K562 (cell line): ENCODE results near the gene IGF2BP3. TPM values are rescaled to one million over a fixed set of nuclear protein-coding genes. Genes with fewer than 3 reads are reported as not detected.

ENCODE experiments used
- ARID1B ChIP-seq: fragments of 450-650 bp; IDR thresholded peaks from 2 replicates; pipeline ENCODE4 v1.6.1; 2016; ENCODE audit warnings: antibody characterized with exemption, mild to moderate bottlenecking, inconsistent platforms
- CCNT2 ChIP-seq: IDR thresholded peaks from 2 replicates; pipeline ENCODE4 v1.6.1; 2011; ENCODE audit warnings: borderline replicate concordance, low read depth, mild to moderate bottlenecking, moderate library complexity, mixed read lengths, low read length; ENCODE audit not compliant: insufficient read length; ENCODE audit errors: extremely low read depth
- CHD1 ChIP-seq: fragments of 200-600 bp; sonication (generic); IDR thresholded peaks from one replicate; pipeline ENCODE4 v1.6.1; 2012; ENCODE audit warnings: mild to moderate bottlenecking, moderate library complexity, low read length, inconsistent platforms
- ETS2 ChIP-seq: IDR thresholded peaks from 2 replicates; pipeline ENCODE4 v1.6.1; 2016; ENCODE audit warnings: borderline replicate concordance, missing genetic modification characterization, mild to moderate bottlenecking, moderate library complexity, missing compliant biosample characterization; ENCODE audit not compliant: poor library complexity, severe bottlenecking
- FUS ChIP-seq: fragments of 200-400 bp; formaldehyde crosslinking; optimal IDR thresholded peaks from 2 replicates; pipeline ENCODE3; 2017; ENCODE audit warnings: low read depth, low read length
- NONO ChIP-seq, 2 experiments: fragments of 200-400 bp in 1 of 2; fragments of 450-650 bp in 1 of 2; formaldehyde crosslinking in 1 of 2; IDR thresholded peaks; 2 replicates each; pipeline ENCODE4 v1.6.1; 2017; ENCODE audit warnings: low read depth in 2 of 2, mild to moderate bottlenecking in 2 of 2, moderate library complexity in 2 of 2, low read length in 1 of 2
- PHF21A ChIP-seq: fragments of 450-650 bp; IDR thresholded peaks from 2 replicates; pipeline ENCODE4 v1.6.1; 2017; ENCODE audit warnings: low read depth, borderline replicate concordance
- POLR2A ChIP-seq: fragments of 450-650 bp; conservative IDR thresholded peaks from 2 replicates; pipeline ENCODE4 v1.6.1; 2016
- POLR2AphosphoS5 ChIP-seq: IDR thresholded peaks from 2 replicates; pipeline ENCODE4 v1.6.1; 2011; ENCODE audit warnings: mild to moderate bottlenecking, low read depth, low read length, moderate library complexity; ENCODE audit not compliant: control insufficient read depth, insufficient read depth
- PPARD ChIP-seq: fragments of 250-450 bp; sonication (Bioruptor Pico); IDR thresholded peaks from 2 replicates; pipeline ENCODE4 v1.8.0; 2022; ENCODE audit warnings: inconsistent platforms, mild to moderate bottlenecking, moderate library complexity
- RB1 ChIP-seq: fragments of 450-650 bp; IDR thresholded peaks from 2 replicates; pipeline ENCODE4 v1.6.1; 2017; ENCODE audit warnings: low read depth, mild to moderate bottlenecking
- RBFOX2 ChIP-seq: fragments of 200-400 bp; formaldehyde crosslinking; IDR thresholded peaks from 2 replicates; pipeline ENCODE4 v1.6.1; 2017; ENCODE audit warnings: low read depth, mild to moderate bottlenecking, low read length, moderate library complexity
- SAP30 ChIP-seq: fragments of 200-600 bp; sonication (generic); IDR thresholded peaks from 2 replicates; pipeline ENCODE4 v1.6.1; 2012; ENCODE audit warnings: borderline replicate concordance, low read depth, mild to moderate bottlenecking, moderate library complexity, low read length, control low read depth, inconsistent platforms; ENCODE audit not compliant: insufficient read depth, poor library complexity, severe bottlenecking
- SUPT5H ChIP-seq: fragments of 450-650 bp; IDR thresholded peaks from 2 replicates; pipeline ENCODE4 v1.6.1; 2016
- U2AF1 ChIP-seq: fragments of 200-400 bp; formaldehyde crosslinking; optimal IDR thresholded peaks from 2 replicates; pipeline ENCODE3; 2017; ENCODE audit warnings: mild to moderate bottlenecking, low read depth, low read length, moderate library complexity
- ZBTB7A ChIP-seq: IDR thresholded peaks from 2 replicates; pipeline ENCODE4 v1.6.1; 2011; ENCODE audit warnings: low read depth, mild to moderate bottlenecking, low read length, moderate library complexity, borderline replicate concordance; ENCODE audit not compliant: control insufficient read depth
- ZKSCAN1 ChIP-seq: fragments of 150-350 bp; IDR thresholded peaks from 2 replicates; pipeline ENCODE4 v1.6.1; 2016; ENCODE audit warnings: low read depth, low read length
- polyA plus RNA-seq, 8 experiments: library from polyadenylated mRNA; depleted of rRNA in 4 of 8; stranded (reverse) in 5 of 8; unstranded in 3 of 8; fragments of >200 nt; fragmentation: Nextera tagmentation in 2 of 8; fragmentation: Illumina TruSeq in 1 of 8; extraction: Ambion mirVana in 2 of 8; extraction: Trizol in 1 of 8; gene quantifications; 2 replicates each; pipeline versions ENCODE4 v1.2.1 to v1.2.3, GENCODE V29; 2011 to 2014; ENCODE audit warnings: inconsistent platforms in 1 of 8, missing spikeins in 1 of 8
- total RNA-seq, 7 experiments: library from RNA; depleted of rRNA in 6 of 7; stranded (reverse); fragments of >200 nt in 6 of 7; fragmentation: Illumina TruSeq in 2 of 7; extraction: Trizol in 2 of 7; gene quantifications; 2 replicates each; pipeline versions ENCODE4 v1.2.1 to v1.2.3, GENCODE V29; 2011 to 2021; ENCODE audit warnings: low replicate concordance in 1 of 7
- TF ChIP-seq, protein P1 (sequence below): sonication (generic); formaldehyde crosslinking; IDR thresholded peaks from 2 replicates; pipeline ENCODE4 v1.8.0; 2022; ENCODE audit warnings: missing genetic modification reagents, mild to moderate bottlenecking, moderate library complexity, borderline replicate concordance
- TF ChIP-seq, protein P2 (sequence below), 2 experiments: IDR thresholded peaks; 2 replicates each; pipeline ENCODE4 v1.6.1; 2012; ENCODE audit warnings: improper control_type of control experiment in 2 of 2, low read depth in 2 of 2, low read length in 2 of 2, borderline replicate concordance in 1 of 2
- TF ChIP-seq, protein P3 (sequence below): sonication (generic); formaldehyde crosslinking; IDR thresholded peaks from 2 replicates; pipeline ENCODE4 v1.9.0; 2022; ENCODE audit warnings: mild to moderate bottlenecking, missing genetic modification reagents
- TF ChIP-seq, protein P4 (sequence below), 2 experiments: fragments of 450-650 bp; IDR thresholded peaks; 2 replicates each; pipeline ENCODE4 v1.6.1; 2016

Gene IGF2BP3
- total and polyA plus RNA-seq, 9 of the 15 experiments (the other 6 are each of a cell fraction or from before 2014, with no cell fraction given), result 8.4 to 88.1 (median 61.2) TPM

DNA sequence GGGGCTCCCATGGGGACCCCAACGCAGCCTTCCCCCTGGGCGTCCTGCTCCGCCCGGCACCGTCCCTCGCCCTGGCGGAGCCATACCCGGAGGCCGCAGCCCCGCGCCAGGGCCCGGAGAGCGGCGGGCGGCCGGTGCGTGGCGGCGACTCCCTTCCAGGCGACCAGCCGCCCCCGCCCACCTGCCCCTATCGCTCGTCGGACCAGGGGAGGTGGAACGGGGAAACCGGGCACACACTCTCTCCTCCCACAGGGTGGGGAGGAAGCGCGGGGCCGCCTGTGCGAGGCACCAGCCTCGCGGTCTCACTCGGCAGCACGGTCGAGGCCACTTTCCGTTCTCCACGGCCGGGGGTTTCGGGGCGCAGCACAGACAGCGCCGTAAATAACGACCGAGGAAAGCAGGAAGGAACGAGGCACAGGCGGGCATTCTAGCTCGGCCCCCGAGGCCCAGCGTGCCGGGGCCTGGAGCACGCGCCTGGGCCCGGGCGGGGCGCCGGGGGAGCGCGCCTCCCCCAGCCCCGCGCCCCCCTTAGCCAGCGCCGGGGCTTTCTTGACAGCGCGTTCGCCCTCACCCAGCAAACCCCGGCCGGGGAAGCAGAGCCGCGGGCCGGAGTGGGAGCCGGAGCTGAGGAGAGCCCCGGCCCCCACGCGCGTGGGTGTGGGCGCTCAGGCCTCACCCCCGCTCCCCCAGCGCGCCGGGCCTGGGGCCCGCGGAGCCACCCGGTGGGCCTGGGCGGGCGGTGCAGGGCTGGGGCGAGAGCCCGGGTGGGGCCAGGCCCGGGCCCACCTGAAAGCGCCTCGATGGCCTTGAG, 936 bp downstream of the IGF2BP3 start (continued):
- TF ChIP-seq, protein P1, sequence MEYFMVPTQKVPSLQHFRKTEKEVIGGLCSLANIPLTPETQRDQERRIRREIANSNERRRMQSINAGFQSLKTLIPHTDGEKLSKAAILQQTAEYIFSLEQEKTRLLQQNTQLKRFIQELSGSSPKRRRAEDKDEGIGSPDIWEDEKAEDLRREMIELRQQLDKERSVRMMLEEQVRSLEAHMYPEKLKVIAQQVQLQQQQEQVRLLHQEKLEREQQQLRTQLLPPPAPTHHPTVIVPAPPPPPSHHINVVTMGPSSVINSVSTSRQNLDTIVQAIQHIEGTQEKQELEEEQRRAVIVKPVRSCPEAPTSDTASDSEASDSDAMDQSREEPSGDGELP (CRISPR knock-in tag), result peak; percentile 38; the same call in 1 of the 2 replicates
- TF ChIP-seq, protein P2, sequence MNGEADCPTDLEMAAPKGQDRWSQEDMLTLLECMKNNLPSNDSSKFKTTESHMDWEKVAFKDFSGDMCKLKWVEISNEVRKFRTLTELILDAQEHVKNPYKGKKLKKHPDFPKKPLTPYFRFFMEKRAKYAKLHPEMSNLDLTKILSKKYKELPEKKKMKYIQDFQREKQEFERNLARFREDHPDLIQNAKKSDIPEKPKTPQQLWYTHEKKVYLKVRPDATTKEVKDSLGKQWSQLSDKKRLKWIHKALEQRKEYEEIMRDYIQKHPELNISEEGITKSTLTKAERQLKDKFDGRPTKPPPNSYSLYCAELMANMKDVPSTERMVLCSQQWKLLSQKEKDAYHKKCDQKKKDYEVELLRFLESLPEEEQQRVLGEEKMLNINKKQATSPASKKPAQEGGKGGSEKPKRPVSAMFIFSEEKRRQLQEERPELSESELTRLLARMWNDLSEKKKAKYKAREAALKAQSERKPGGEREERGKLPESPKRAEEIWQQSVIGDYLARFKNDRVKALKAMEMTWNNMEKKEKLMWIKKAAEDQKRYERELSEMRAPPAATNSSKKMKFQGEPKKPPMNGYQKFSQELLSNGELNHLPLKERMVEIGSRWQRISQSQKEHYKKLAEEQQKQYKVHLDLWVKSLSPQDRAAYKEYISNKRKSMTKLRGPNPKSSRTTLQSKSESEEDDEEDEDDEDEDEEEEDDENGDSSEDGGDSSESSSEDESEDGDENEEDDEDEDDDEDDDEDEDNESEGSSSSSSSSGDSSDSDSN (IDR thresholded peaks at IDR 0.05; ENCODE audit: borderline replicate concordance in 1 of 2, low read depth in 2 of 2, low read length in 2 of 2), result peak; percentile 93; a peak in 3 of 4 replicates
- no peak for TF ChIP-seq PPARD (CRISPR knock-in tag)
- peak; percentile 49; the same call in 1 of the 2 replicates for TF ChIP-seq POLR2AphosphoS5
- TF ChIP-seq, protein P3, sequence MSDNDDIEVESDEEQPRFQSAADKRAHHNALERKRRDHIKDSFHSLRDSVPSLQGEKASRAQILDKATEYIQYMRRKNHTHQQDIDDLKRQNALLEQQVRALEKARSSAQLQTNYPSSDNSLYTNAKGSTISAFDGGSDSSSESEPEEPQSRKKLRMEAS, result peak; percentile 44; the same call in 1 of the 2 replicates
- TF ChIP-seq, protein P4, sequence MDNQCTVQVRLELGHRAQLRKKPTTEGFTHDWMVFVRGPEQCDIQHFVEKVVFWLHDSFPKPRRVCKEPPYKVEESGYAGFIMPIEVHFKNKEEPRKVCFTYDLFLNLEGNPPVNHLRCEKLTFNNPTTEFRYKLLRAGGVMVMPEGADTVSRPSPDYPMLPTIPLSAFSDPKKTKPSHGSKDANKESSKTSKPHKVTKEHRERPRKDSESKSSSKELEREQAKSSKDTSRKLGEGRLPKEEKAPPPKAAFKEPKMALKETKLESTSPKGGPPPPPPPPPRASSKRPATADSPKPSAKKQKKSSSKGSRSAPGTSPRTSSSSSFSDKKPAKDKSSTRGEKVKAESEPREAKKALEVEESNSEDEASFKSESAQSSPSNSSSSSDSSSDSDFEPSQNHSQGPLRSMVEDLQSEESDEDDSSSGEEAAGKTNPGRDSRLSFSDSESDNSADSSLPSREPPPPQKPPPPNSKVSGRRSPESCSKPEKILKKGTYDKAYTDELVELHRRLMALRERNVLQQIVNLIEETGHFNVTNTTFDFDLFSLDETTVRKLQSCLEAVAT (IDR thresholded peaks at IDR 0.05), result peak in 1 of 2 experiments; percentile 40; a peak in 1 of 4 replicates
- TF ChIP-seq ZBTB7A, result peak; percentile 61; the same call in 1 of the 2 replicates
- TF ChIP-seq CHD1, result peak; percentile 96
- 0 out of 4 replicates have a peak, but pooled peaks of 1 of the 2 experiments have one; percentile 11 for TF ChIP-seq NONO (IDR thresholded peaks at IDR 0.05; ENCODE audit: low read depth in 2 of 2, low read length in 1 of 2)
- TF ChIP-seq U2AF1, result peak; percentile 14
- TF ChIP-seq PHF21A, result peak; percentile 30; the same call in 1 of the 2 replicates
- TF ChIP-seq FUS, result peak; percentile 72
- no peak for TF ChIP-seq ZKSCAN1
- no peak for TF ChIP-seq ARID1B
- TF ChIP-seq SAP30, result peak; percentile 63
- TF ChIP-seq CCNT2, result peak; percentile 18
- TF ChIP-seq RBFOX2, result peak; percentile 90
- TF ChIP-seq ETS2, result no peak
- 0 out of 2 replicates have a peak, but pooled peaks have one; percentile 38 for TF ChIP-seq RB1
- 0 out of 2 replicates have a peak, but pooled peaks have one; percentile 40 for TF ChIP-seq SUPT5H
- peak; percentile 58; the same call in 1 of the 2 replicates for TF ChIP-seq POLR2A
